Superior temporal gyrus (tissue), 1 donor: ENCODE results near the gene AJAP1.
"Not testable (repeated sequence)": the region's sequence is repeated elsewhere in the genome, so short reads cannot be mapped to it uniquely, and the experiment has no call there.

Experiments
- DNase-seq: peaks from one replicate; pipeline ENCODE4 v3.0.0-alpha.2; 2016; ENCODE audit errors: extremely low spot score

AJAP1 gene, protein sequence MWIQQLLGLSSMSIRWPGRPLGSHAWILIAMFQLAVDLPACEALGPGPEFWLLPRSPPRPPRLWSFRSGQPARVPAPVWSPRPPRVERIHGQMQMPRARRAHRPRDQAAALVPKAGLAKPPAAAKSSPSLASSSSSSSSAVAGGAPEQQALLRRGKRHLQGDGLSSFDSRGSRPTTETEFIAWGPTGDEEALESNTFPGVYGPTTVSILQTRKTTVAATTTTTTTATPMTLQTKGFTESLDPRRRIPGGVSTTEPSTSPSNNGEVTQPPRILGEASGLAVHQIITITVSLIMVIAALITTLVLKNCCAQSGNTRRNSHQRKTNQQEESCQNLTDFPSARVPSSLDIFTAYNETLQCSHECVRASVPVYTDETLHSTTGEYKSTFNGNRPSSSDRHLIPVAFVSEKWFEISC

DNA sequence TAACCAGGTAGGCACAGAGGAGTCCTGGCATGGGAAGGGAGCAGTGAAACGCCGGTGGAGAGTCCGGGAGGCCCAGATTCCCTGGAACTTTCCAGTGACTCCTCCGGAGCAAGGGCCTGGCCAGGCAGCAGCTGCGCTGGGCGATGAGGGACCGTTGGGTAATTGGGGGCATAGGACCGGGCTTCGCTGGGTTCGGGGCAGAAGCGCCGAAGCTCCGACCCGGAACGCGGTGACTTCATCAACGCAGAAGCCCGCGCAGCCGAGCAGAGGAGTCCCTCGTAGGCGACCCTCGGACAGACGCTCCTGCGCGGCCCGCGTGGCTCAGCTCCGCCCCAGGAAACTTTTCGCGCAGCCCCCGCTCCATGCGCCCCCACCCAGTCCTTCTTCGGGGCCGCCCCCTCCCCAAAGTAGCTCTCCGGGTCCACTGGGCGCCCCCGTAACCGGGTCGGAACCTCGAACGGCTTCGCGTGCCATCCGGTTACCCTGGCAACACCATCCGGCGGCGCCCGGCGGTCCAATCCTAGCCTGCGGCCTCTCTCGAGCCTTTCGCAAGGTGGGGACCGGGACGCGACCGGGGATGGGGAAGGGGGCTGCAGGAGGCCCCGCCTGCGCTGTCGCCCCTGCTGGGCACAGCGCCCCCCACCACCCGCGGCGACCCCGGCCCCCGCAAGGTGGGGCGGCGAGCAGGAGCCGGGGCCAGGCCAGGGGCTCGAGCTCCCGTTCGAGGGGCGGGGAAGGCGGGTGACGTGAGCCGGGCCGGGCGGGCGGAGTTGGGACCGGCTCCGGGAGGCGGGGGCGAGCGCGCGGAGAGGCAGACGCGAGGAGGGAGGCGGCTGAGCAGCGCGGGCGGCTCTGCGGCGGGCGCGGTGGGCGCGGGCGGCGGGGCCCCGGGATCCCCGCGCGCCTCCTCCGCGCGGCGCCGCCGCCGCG, at the start of gene AJAP1:
Gene AJAP1, plus strand, starts transcription at position 814 of the 930 bp plus-strand sequence. CDS start 817 bp downstream, outside the sequence.
- DNase-seq = no peak

DNA sequence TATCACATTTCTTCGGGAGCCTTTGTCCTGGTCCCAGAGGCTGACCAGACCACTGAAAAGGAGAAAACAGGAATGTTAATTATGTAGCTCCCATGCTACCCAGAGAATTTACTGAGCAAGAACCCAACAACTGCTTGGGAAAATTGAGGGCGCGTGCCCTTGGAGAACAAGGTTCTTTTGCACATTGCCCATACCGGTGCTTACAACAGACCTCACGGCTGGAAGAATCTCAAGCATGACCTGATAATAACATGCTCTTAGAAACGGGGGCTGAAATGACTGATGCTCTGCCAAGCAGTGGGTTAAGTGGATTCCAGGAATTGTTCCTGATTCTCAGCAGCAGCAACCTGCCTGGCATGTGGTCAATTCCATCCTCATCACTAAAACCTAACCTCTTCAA, 49.3 kb upstream of the AJAP1 start:
- no peak for DNase-seq

DNA sequence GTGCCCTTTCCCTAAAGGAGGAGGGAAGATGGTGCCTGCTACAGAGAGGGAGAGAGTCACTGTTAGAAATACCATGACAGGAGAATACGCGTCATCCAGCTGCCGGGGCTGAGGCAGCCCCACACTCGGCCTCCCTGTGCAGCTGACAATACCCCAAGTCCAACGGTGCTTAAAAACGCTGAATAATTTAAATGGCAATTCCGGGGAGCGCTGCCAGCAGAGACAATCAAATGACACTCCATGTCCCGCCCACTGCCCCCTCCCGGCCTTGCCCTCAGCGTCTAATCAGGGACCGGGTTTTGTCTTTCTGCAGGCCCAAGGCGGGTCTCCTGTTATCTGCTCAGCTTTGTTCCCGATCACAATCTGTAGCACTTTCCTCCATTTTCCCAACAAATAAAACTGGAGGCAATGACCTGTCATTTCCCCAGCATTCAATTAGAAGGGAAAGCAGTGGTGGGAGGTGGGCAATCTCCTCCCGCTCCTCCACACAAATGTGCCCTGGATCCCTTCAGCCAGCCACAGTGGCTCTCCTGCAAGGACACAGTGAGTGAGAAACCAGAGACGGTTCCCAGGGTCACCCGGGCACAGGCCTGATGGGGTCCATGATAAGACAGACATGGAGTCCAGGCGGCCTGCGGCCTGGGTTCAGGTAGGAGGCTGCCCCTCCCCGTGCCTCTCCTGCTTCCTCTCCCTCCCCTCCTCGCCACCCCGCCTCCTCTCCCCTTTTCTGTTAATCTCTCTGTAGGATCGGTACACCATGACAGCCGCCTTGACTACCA, 42.7 kb upstream of the AJAP1 start:
- no peak for DNase-seq

DNA sequence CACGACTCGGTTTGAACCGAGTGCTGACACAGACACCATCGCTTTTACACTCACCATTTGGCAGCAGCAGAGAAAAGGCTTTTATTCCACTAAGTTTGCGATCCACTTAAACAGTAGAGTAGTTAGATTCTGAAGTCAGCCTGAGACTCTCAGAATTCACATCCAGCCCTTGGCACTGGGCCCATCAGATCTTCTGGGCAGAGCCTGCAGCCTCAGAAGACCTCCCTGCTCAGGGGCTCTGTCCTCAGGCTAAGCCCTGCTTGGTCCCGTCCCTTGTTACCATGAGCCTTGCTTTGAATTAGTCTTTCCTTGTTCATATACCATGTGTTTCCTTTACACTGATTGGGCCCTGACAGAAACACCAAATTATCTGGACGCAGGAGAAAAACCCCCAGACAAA, 41.4 kb upstream of the AJAP1 start:
- DNase-seq = no peak

DNA sequence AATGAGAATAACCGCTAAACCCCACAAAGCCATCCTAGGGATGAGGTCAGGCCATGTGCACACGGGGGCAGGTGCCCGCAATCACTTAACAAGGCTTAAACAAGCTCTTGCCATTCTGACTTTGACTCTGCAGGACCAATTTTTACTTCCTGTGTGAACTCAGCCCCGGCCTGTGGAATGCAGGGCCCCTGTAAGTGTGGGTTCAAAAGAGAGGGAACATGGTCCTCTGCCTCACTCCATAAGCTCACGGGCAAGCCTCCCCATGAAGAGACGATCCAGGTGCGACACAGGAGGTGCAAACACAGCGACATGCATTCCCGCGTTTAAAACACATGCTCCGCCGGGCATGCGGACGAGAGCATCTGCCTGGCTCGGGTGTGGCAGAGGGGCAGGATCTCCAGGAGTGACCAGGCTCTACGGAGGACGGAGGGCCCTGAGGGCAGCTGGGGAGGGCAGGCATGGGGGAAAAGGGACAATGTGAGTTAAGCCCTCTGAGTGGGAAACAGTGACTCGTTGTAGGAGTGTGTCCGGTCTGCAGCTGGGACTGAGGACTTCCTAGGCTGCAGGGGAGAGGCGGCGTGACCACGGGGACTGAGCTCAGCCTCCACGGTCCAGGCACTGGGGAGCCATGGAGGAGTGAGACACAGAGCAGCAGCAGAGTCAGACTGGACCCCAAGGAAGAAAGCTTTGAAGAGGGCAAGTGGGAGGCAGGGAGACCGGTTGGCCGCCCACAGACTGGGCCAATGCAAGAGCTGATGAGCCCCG, 40.6 kb upstream of the AJAP1 start:
- DNase-seq = no peak

DNA sequence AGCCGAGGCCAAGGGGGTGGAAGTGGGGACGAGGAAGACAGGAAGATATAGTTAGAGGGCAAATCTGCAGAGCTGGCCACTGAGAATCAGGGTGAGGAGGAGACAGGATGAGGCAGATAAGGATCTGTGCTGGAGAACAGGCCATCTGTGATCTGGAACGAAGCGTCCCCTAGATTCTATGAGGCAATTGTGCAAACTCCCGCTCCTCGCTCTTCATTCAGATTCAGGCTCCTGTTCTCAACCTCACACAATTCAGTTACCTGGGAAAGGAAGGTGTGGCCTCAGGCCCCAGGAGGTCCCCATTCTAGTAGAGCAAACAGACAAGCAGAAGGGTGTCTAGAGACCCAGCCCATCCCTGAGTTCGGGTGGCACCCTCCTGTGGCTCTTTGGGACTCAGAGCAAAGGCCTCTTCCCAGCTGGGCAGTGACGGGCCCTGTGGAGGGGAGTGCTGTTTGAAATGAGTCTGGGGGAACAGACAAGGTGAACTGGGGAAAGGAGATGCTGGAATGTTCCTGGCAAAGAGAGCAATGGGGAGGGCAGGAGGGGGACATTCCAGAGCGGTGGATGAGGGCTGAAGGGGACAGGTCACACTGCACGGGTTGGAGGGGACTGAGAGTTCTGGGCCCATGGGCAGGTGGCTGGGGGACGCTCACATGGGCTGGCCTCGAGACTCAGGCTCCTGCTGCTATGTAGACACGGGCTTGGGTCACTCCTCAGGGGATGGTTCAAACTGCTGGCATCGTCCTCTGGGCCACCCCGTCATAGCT, 39.9 kb upstream of the AJAP1 start:
- DNase-seq = no peak

DNA sequence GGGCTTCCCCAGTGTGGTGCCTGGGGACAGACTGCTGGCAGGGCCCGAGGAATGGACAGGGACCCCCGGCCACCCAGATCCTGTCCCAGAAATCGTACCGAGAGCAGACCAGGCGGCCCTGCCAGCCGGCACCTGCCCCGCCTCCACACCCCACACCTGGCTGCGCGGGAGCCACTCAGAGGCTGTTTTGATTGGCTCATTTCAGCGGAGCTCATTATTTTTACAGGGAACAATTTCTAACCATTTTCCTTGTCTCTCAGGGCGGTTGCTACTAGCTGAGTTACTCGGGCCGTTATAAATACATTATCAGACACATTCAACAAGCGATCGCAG, 39.3 kb upstream of the AJAP1 start:
- DNase-seq = no peak

DNA sequence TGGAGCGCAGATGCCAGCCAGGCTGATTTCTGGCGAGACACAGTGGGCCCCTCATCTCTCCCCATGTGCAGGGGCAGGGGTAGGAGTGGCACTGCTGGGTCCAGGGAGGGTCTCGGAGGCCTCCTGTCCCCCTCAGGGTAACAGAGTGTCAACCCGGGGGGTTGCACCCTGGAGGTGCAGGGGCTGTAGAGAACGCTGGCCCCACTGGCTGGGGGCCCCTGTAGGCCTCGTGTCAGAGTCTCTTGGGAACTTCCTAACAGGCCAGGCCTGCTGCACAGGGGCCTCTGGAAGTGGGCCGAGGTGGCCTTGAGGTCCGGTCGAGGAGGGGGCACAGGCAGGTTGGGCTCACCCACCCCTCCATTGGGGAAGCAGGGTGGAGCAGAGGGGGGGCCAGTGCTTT, 38.9 kb upstream of the AJAP1 start:
- no peak for DNase-seq

DNA sequence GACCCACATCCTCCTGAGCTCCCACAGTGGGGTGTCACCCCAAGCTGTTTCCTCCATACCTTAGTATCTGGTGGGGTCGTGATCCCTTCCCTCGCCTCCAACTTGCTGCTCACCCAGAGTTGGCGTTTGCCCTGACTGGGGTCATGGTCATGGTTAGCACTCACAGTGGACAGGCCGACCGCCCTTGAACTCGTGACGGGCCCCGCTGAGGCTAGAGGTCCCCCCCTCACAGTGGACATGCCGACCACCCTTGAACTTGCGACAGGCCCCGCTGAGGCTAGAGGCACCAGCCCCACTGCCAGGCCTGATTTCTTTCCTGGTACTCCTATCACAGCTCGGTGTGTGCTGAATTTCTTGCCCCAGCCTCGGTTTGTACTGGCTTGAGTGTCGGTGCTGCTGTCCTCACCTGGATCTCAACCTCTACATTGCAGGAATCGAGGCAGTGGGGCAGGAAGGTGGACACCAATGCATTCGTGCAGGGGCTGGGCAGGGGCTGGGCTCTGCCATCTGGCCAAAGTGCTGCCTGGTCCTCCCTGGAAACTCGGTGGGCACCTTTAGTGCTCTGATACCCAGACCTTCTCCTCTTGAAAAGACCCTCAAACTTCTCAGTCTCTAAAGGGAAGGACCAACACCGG, 37.5 kb upstream of the AJAP1 start:
- DNase-seq = no peak

DNA sequence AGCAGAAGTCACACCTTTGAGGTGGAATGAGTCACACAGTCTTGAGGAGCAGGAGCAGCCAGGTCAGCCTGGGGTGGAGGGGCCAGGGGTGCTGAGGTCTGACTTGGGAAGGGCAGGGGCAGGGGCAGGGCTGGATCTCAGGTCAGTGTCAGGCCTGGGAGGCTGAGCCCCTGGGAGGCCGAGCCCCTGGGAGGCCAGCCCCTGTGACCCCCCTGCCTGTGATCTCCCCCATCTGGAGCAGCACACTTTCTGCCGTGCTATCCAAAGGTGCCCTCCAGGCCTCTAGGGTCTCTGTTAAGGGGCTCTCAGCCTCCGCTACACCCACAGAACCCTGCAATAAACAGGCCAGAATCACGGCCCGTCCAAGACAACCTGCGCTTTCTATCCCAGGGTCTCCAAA, 36.9 kb upstream of the AJAP1 start:
- no peak for DNase-seq

DNA sequence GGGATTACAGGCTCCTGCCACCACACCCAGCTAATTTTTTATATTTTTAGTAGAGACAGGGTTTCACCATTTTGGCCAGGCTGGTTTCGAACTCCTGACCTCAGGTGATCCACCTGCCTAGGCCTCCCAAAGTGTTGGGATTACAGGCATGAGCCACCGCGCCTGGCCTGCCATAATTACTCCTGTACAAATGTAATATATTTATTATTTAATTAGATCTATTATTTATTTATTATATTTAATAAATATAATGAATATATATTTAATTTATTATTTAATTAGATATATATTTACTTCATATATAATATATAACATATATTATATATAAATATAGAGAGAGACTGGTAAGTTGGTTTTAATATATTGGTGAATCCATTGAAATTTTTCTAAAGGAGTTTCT, 35.6 kb upstream of the AJAP1 start:
- DNase-seq = not testable (repeated sequence)

DNA sequence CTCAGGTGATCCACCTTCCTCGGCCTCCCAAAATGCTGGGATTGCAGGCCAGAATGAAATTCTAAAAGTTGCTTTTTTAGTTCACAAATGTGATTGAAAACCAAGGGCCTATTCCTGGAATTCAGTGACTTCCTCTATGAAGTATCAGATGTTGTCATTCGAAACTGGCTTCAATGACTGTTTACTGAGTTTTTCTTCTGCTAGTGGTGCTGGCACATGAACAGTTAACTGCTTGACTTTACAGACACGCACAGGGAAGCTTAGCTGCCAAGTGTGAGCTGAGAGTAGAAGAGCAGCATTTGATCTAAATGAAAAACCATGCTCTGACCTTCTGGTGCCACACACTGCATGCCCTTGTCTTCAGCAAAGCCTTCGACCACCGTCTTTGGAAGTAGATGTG, 32.8 kb upstream of the AJAP1 start:
- DNase-seq = no peak

DNA sequence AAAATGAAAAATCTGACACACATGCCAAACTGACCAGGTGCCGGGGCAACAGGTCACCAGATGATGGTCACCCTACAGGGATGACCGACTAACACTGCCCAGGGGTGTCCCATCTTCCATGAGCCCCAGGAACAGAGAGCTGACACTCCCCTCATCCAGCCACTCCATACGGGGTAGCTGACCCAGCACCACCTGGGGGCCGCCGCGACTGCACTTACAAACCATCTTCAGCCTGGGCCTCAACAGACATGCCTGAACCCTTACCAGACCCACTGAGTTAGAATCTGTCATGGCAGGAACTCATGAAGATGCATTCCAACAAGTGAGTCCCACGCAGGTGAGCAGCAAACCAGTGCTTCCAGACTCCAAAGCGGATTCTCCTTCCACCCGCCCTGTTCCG, 31.6 kb upstream of the AJAP1 start:
- no peak for DNase-seq

DNA sequence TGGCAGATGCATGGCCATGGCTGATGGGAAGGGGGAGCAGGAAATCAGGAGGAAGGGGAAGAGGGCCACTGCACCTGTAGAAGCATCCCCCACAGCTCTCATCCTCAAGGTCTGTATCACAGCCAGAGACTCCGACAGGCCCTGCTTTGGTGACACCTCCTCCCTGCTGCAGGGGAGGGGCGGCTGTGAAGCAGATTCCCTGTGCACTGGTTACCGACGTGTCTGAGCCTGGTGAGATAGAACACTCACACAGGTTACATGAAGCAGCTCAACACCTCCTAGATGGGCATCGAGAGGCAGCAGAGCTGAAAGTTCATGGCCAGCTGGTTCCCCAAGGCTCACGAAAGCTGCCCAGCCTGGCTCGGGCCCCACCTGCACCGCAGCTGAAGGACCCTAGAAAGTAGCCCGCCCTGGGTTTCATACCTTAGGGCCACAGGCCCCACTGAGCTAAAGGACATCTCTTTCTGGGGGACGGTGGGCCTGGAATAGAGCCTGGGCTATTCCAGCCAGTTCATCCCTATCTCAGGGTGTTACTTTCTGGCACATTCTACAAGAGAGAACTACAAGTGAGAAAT, 30.2 kb upstream of the AJAP1 start:
- no peak for DNase-seq

DNA sequence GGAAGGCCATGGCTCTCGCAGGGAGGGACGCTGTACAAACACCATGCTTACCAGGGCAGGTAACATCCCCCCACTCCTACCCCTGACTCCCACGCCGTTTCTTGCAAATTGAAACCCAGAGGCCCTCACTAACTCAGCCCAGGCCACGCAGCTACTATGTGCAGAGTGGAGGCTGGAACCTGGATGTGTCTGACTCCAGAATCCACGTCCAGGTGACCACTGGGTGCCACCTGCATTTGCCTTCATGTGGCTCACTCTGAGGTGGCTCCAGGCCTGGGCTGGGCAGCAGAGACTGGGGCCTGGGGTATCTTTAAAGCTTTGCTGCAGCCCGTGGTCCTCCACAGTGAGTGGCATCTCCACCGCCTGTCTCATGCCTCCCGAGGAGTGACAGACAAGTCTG, 29.6 kb upstream of the AJAP1 start:
- DNase-seq = no peak

DNA sequence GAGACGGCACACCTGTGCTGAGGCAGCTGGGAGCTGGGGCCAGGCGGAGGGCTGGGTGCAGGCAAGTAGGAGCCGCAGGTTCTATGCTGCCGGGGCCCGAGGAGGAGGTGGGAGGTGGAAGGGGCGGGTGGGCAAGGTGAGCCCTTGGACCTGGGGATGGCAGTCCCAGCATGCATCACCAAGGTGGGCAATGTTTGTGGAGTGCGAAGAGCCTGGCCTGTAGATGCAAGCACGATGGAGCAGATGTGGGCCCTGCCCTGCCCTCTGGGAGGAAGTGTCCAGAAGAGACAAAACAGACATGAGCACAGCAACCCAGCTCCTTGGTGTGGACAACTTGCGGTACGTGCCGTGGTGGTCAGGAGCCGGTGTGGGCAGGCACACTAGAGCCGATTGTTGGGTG, 28.3 kb upstream of the AJAP1 start:
- no peak for DNase-seq

DNA sequence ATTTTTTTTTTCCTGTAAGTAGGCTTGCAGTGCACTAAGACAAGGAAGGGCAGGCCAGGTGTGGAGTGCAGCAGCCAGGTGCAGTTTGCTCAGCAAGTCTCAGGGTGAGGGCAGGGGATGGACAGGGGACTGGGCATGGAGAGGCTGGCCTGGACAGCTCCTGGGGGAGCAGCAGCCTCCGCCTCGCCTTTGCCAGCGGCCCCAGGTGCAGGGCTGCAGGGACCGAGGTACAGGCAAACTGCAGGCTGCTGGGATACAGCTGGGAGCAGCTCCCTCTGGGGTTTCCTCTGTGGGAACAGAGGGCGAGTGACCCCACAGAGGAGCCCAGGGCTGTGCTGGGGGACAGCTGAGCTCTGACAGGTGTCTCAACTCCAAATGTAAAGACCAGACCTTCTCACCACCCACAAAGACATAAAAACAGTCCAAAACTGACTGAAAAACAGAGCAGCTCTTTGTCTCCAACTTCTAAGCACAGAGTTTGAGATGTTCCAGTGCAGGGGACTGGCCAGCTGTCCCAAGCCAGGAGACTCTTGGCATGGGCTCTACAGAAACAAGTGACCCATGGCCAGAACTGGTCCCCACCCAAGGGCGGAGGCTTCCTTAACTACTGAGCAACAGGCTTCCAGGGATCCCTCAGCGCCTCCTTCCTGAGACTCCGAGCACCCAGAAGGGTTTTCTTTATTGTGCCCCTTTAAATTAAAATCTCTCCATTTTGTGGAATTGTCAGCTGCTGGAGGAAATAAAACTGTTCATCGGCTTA, 27.7 kb upstream of the AJAP1 start:
- no peak for DNase-seq

DNA sequence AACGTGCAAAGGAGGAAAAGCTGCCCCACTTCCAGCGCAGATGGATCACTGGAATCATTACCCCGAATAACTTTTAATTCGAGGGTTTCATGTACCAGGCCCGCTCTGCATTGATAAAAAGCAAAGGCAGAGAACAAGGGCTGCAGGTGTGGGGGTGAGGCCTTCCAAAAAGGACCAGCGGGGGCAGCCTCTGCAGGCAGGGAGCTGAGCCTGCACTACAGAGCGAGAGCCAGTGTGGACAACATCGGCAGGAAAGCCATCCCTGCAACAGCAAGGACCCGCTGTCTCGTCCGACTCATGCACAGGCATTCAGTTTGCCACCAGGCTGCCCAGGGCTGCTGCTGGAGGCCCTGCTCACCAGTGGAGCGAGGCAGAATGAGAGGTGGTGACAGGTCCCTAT, 27.1 kb upstream of the AJAP1 start:
- no peak for DNase-seq

DNA sequence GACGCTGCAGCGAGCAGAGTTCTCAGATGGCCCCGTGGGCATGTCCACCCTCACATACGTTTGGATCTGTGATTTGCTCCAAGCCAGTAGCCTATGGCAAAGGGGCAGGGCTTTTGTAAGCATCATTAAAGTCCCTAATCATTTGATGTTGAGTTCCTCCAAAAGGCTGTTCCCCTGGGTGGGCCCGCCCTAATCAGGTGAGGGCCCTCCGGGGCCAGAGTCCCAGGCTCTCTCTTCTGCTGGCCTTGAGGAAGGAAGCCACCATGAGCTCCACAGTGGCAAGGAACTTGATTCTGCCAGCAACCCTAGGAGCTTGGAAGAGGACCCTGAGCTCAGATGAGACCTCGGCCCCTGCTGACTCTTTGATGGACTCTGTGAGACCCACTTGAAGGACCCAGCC, 25.4 kb upstream of the AJAP1 start:
- DNase-seq = no peak
